DND-41 (cell line): ENCODE measurements around the gene RNF150.

ENCODE experiments used
- CTCF ChIP-seq: IDR thresholded peaks from 2 replicates; pipeline ENCODE4 v1.5.1; 2012; ENCODE audit warnings: borderline replicate concordance, low read length, moderate library complexity, mild to moderate bottlenecking; ENCODE audit not compliant: poor library complexity, severe bottlenecking; ENCODE audit errors: extremely low read depth
- EZH2 ChIP-seq: IDR thresholded peaks from 3 replicates; pipeline ENCODE4 v1.6.1; 2012; ENCODE audit warnings: borderline replicate concordance, low read depth, mild to moderate bottlenecking, moderate library complexity, low read length, inconsistent platforms; ENCODE audit not compliant: severe bottlenecking

GRCh38 chr4:141169391-141169790, 36.1 kb upstream of the RNF150 start:
- TF ChIP-seq CTCF, result no peak
- no peak for TF ChIP-seq EZH2
